ENCODE measurements around the gene CBX2.

The CBX2 gene

GRCh38 chr17:79802039-79802735 is 24.2 kb downstream of the CBX2 start:
- no peak overlapping the region for H3K4me3 ChIP-seq (ENCODE audit: control insufficient read depth, low read depth, low read length)
- TF ChIP-seq CTCF (IDR thresholded peaks at IDR 0.05; ENCODE audit: control insufficient read depth, insufficient read depth, low read depth, low read length, missing control alignments): no peak
- DNase-seq (ENCODE audit: low read depth): no peak

GRCh38 chr17:79802736-79803420 is 24.9 kb downstream of the CBX2 start:
- DNase-seq (ENCODE audit: low read depth): no peak
- no peak overlapping the region for H3K4me3 ChIP-seq (ENCODE audit: control insufficient read depth, low read depth, low read length)
- TF ChIP-seq CTCF (IDR thresholded peaks at IDR 0.05; ENCODE audit: control insufficient read depth, insufficient read depth, low read depth, low read length, missing control alignments): no peak

- no peak for DNase-seq (ENCODE audit: low read depth)
- H3K4me3 ChIP-seq (ENCODE audit: control insufficient read depth, low read depth, low read length): no peak overlapping the region
- TF ChIP-seq CTCF (IDR thresholded peaks at IDR 0.05; ENCODE audit: control insufficient read depth, insufficient read depth, low read depth, low read length, missing control alignments): no peak
Observed at GRCh38 chr17:79803421-79803996, 25.6 kb downstream of the CBX2 start.

- no peak for DNase-seq (ENCODE audit: low read depth)
Observed at GRCh38 chr17:79803997-79804855, 26.3 kb downstream of the CBX2 start.

GRCh38 chr17:79804856-79805696 is 27.1 kb downstream of the CBX2 start:
- TF ChIP-seq CTCF (IDR thresholded peaks at IDR 0.05; ENCODE audit: control insufficient read depth, insufficient read depth, low read depth, low read length, missing control alignments): no peak
- no peak overlapping the region for H3K4me3 ChIP-seq (ENCODE audit: control insufficient read depth, low read depth, low read length)
- DNase-seq (ENCODE audit: low read depth): no peak

More at GRCh38 chr17:79803997-79804855, 26.3 kb downstream of the CBX2 start:
- no peak overlapping the region for H3K4me3 ChIP-seq (ENCODE audit: control insufficient read depth, low read depth, low read length)
- TF ChIP-seq CTCF (IDR thresholded peaks at IDR 0.05; ENCODE audit: control insufficient read depth, insufficient read depth, low read depth, low read length, missing control alignments): no peak

GRCh38 chr17:79806446-79806760 is 28.5 kb downstream of the CBX2 start:
- no peak for DNase-seq (ENCODE audit: low read depth)

More at GRCh38 chr17:79806446-79806760, 28.5 kb downstream of the CBX2 start:
- no peak for TF ChIP-seq CTCF (IDR thresholded peaks at IDR 0.05; ENCODE audit: control insufficient read depth, insufficient read depth, low read depth, low read length, missing control alignments)
- no peak overlapping the region for H3K4me3 ChIP-seq (ENCODE audit: control insufficient read depth, low read depth, low read length)
